Stimulated activated CD4-positive, alpha-beta T cell treated with anti-CD3 and anti-CD28 coated beads, Interleukin-15, amount 100 ng/mL, for 24 hours (primary cell): Measurements from ENCODE around the gene HJV.
"Not testable (repeated sequence)": the region's sequence is repeated elsewhere in the genome, so short reads cannot be mapped to it uniquely, and the experiment has no call there.

Experiments used
- DNase-seq: peaks from one replicate; pipeline ENCODE4 v3.0.0-alpha.2; 2020

The HJV gene

GRCh38 chr1:146021622-146022402 lies at the start of gene HJV:
Gene HJV (minus strand): TSS chr1:146021735. CDS start chr1:146020231, 1,504 bp downstream.
- no peak for DNase-seq

GRCh38 chr1:146059148-146059547 lies 37.6 kb upstream of the HJV start:
- DNase-seq: not testable (repeated sequence)

GRCh38 chr1:146051852-146052676 lies 30.5 kb upstream of the HJV start:
- DNase-seq: peak; percentile 85

- no peak for DNase-seq
Observed at GRCh38 chr1:146051452-146051851, 29.9 kb upstream of the HJV start.

GRCh38 chr1:146050652-146050963 lies 29.1 kb upstream of the HJV start:
- not testable (repeated sequence) for DNase-seq

- DNase-seq: not testable (repeated sequence)
Observed at GRCh38 chr1:146049866-146050651, 28.5 kb upstream of the HJV start.

- DNase-seq: no peak
Observed at GRCh38 chr1:146049436-146049835, 27.9 kb upstream of the HJV start.

GRCh38 chr1:146048514-146049115 lies 27.1 kb upstream of the HJV start:
- DNase-seq: not testable (repeated sequence)

- DNase-seq: no peak
Observed at GRCh38 chr1:146046664-146047063, 25.1 kb upstream of the HJV start.

GRCh38 chr1:146039844-146040194 lies 18.3 kb upstream of the HJV start:
- no peak for DNase-seq

GRCh38 chr1:146036965-146037646 lies 15.6 kb upstream of the HJV start:
- peak; percentile 90 for DNase-seq

- DNase-seq: no peak
Observed at GRCh38 chr1:146036241-146036964, 14.9 kb upstream of the HJV start.

GRCh38 chr1:146035048-146035423 lies 13.5 kb upstream of the HJV start:
- DNase-seq: no peak

GRCh38 chr1:146032631-146033219 lies 11.2 kb upstream of the HJV start:
- no peak for DNase-seq

- no peak for DNase-seq
Observed at GRCh38 chr1:146031476-146031875, 9.9 kb upstream of the HJV start.

- DNase-seq: no peak
Observed at GRCh38 chr1:146029117-146029516, 7.6 kb upstream of the HJV start.

GRCh38 chr1:146026650-146027049 lies 5.1 kb upstream of the HJV start:
- not testable (repeated sequence) for DNase-seq

- DNase-seq: not testable (repeated sequence)
Observed at GRCh38 chr1:146025787-146026495, 4.4 kb upstream of the HJV start.

GRCh38 chr1:146022403-146023127 lies 1.0 kb upstream of the HJV start:
- no peak for DNase-seq

GRCh38 chr1:146021050-146021445 lies 487 bp downstream of the HJV start:
- DNase-seq: no peak
